MM.1S (cell line): Measurements from ENCODE around the gene TIMM44.

Experiments
- DNase-seq: peaks from one replicate; pipeline ENCODE4 v3.0.0-alpha.2; 2015
- H2AFZ ChIP-seq: fragments of 300-600 bp; sonication (generic); 2 replicates; pipeline ENCODE4 v1.6.0; 2016; ENCODE audit warnings: antibody characterized with exemption, low read length
- H3F3A ChIP-seq: fragments of 300-600 bp; sonication (generic); 2 replicates; pipeline ENCODE4 v1.6.1; 2016; ENCODE audit warnings: mild to moderate bottlenecking, antibody characterized with exemption, low read length, moderate library complexity, mixed read lengths; ENCODE audit not compliant: insufficient read depth
- H3K27ac ChIP-seq: fragments of 300-600 bp; sonication (generic); 2 replicates; pipeline ENCODE4 v1.5.1; 2016; ENCODE audit warnings: mild to moderate bottlenecking, low read length
- H3K27me3 ChIP-seq: fragments of 300-600 bp; sonication (generic); replicated peaks from 2 replicates; pipeline ENCODE4 v1.6.0; 2016; ENCODE audit warnings: low read length; ENCODE audit not compliant: insufficient read depth
- H3K36me3 ChIP-seq: fragments of 300-600 bp; sonication (generic); replicated peaks from 2 replicates; pipeline ENCODE4 v1.6.1; 2016; ENCODE audit warnings: mild to moderate bottlenecking, low read length, mixed read lengths; ENCODE audit not compliant: insufficient read depth
- H3K4me1 ChIP-seq: fragments of 300-600 bp; sonication (generic); 2 replicates; pipeline ENCODE4 v1.6.1; 2016; ENCODE audit warnings: low read length, mixed read lengths
- H3K4me2 ChIP-seq: fragments of 300-600 bp; sonication (generic); 2 replicates; pipeline ENCODE4 v1.6.0; 2016; ENCODE audit warnings: low read depth, low read length
- H3K4me3 ChIP-seq: fragments of 300-600 bp; sonication (generic); 2 replicates; pipeline ENCODE4 v1.5.1; 2016; ENCODE audit warnings: low read length, mixed read lengths
- H3K79me2 ChIP-seq: fragments of 300-600 bp; sonication (generic); 2 replicates; pipeline ENCODE4 v1.6.1; 2016; ENCODE audit warnings: mixed run types, low read length, mixed read lengths
- H3K9ac ChIP-seq: fragments of 300-600 bp; sonication (generic); 2 replicates; pipeline ENCODE4 v1.6.1; 2016; ENCODE audit warnings: low read length, mixed read lengths
- H3K9me2 ChIP-seq: fragments of 300-600 bp; sonication (generic); replicated peaks from 2 replicates; pipeline ENCODE4 v1.6.1; 2016; ENCODE audit warnings: mild to moderate bottlenecking, low read length, mixed read lengths; ENCODE audit not compliant: insufficient read depth
- H3K9me3 ChIP-seq: fragments of 300-600 bp; sonication (generic); replicated peaks from 2 replicates; pipeline ENCODE4 v1.6.1; 2016; ENCODE audit warnings: mild to moderate bottlenecking, low read length, mixed read lengths; ENCODE audit not compliant: insufficient read depth
- H4K20me1 ChIP-seq: fragments of 300-600 bp; sonication (generic); 2 replicates; pipeline ENCODE4 v1.6.1; 2016; ENCODE audit warnings: mild to moderate bottlenecking, low read length, moderate library complexity, mixed read lengths; ENCODE audit not compliant: insufficient read depth
- EZH2 ChIP-seq: fragments of 300-600 bp; sonication (generic); optimal IDR thresholded peaks from 2 replicates; pipeline ENCODE3; 2017; ENCODE audit warnings: low read depth, mild to moderate bottlenecking, antibody characterized with exemption, low read length, mixed read lengths
- EZH2phosphoT487 ChIP-seq: fragments of 300-600 bp; sonication (generic); IDR thresholded peaks from 2 replicates; pipeline ENCODE4 v1.6.1; 2018; ENCODE audit warnings: antibody characterized with exemption, low read length
- TF ChIP-seq, protein P1 (sequence below): fragments of 300-600 bp; sonication (generic); IDR thresholded peaks from 2 replicates; pipeline ENCODE4 v1.5.1; 2016; ENCODE audit warnings: antibody characterized with exemption, low read length, mixed read lengths

Gene TIMM44

DNA sequence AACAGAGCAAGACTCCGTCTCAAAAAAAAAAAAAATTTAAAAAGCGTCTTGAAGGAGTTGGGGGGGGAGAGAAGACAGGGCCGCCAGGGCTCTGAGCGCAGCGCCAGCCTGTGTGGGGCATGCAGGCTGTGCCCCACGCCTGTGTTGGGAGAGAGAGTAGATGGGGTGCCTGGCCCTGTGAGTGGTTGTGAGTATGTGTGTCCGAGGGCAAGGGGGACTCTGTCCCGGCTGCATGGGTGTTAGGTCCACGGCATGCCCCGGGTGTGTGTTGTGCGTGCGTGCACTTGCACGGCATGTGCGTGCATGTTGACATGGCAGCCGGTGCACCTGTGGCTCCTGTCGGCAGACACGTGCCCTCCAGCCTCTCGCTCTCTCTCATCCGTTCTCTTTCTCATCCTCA, 36.3 kb downstream of the TIMM44 start:
- Histone ChIP-seq H3F3A (no peaks in the 10 kb centered on the region), H3K36me3 (no peaks in the 10 kb centered on the region; the same call in 1 of the 2 replicates), H3K4me1 (peaks cover 14% of the 10 kb centered on the region; the same call in 1 of the 2 replicates), H3K4me3 (no peak overlapping the region), H3K9me2 (no peaks in the 10 kb centered on the region), H3K27ac (no peak overlapping the region), H3K27me3 (no peaks in the 10 kb centered on the region; the same call in 1 of the 2 replicates), H3K9ac (no peak overlapping the region), H3K79me2 (peaks cover 60% of the 10 kb centered on the region), H3K9me3 (no peaks in the 10 kb centered on the region), H3K4me2 (no peak overlapping the region), H2AFZ (no peak overlapping the region), H4K20me1 (peaks cover 25% of the 10 kb centered on the region)
- TF ChIP-seq EZH2 (no peak), EZH2phosphoT487 (no peak)
- TF ChIP-seq, protein P1, sequence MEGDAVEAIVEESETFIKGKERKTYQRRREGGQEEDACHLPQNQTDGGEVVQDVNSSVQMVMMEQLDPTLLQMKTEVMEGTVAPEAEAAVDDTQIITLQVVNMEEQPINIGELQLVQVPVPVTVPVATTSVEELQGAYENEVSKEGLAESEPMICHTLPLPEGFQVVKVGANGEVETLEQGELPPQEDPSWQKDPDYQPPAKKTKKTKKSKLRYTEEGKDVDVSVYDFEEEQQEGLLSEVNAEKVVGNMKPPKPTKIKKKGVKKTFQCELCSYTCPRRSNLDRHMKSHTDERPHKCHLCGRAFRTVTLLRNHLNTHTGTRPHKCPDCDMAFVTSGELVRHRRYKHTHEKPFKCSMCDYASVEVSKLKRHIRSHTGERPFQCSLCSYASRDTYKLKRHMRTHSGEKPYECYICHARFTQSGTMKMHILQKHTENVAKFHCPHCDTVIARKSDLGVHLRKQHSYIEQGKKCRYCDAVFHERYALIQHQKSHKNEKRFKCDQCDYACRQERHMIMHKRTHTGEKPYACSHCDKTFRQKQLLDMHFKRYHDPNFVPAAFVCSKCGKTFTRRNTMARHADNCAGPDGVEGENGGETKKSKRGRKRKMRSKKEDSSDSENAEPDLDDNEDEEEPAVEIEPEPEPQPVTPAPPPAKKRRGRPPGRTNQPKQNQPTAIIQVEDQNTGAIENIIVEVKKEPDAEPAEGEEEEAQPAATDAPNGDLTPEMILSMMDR = no peak
- DNase-seq = no peak

GRCh38 chr19:7905859-7906258, 37.6 kb downstream of the TIMM44 start:
- Histone ChIP-seq H3K27ac (no peak overlapping the region), H3K79me2 (peaks cover 60% of the 10 kb centered on the region), H3K36me3 (no peaks in the 10 kb centered on the region; the same call in 1 of the 2 replicates), H3K4me3 (no peak overlapping the region), H3K27me3 (peaks cover under 1% of the 10 kb centered on the region; the same call in 1 of the 2 replicates), H4K20me1 (peaks cover 25% of the 10 kb centered on the region), H3K9me2 (no peaks in the 10 kb centered on the region), H3K4me1 (peaks cover 14% of the 10 kb centered on the region; the same call in 1 of the 2 replicates), H3K4me2 (no peak overlapping the region), H3F3A (no peaks in the 10 kb centered on the region), H3K9ac (no peak overlapping the region), H2AFZ (no peak overlapping the region), H3K9me3 (no peaks in the 10 kb centered on the region)
- TF ChIP-seq EZH2 = no peak
- TF ChIP-seq EZH2phosphoT487 = no peak
- TF ChIP-seq, protein P1 = no peak
- DNase-seq = no peak

DNA sequence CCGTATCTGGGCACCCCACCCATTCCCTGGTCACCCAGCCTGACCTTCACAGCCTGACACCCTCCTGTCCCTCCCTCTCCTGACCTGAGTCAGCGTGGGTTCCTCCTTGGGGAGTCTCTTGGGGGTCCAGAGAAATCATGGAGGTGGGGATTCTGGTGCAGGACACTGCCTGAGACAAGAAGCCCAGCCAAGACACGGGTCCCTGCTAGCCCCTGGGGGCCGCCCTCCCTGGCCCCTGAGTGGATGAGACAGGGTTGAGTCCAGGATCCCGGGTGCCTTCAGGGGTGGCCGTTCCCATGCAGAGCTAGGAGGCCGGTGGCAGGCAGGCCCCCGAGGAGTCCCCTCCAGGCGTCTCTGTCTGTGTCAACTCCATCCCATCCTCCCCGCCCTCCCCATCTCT, 38.2 kb downstream of the TIMM44 start:
- peaks cover 7% of the 10 kb centered on the region; the same call in 1 of the 2 replicates for H3K27me3 ChIP-seq
- no peak overlapping the region for H3K27ac ChIP-seq
- H3K36me3 ChIP-seq = no peaks in the 10 kb centered on the region
- no peaks in the 10 kb centered on the region for H3K9me3 ChIP-seq
- peak overlapping the region; percentile 56; the same call in 1 of the 2 replicates for H3K9ac ChIP-seq
- H3K79me2 ChIP-seq = peaks cover 60% of the 10 kb centered on the region
- no peaks in the 10 kb centered on the region for H3K9me2 ChIP-seq
- TF ChIP-seq, protein P1 = no peak
- no peak for TF ChIP-seq EZH2phosphoT487
- no peak for TF ChIP-seq EZH2
- H3K4me3 ChIP-seq = peak overlapping the region; percentile 75; the same call in 1 of the 2 replicates
- H3K4me1 ChIP-seq = peaks cover 14% of the 10 kb centered on the region; the same call in 1 of the 2 replicates
- peaks cover 20% of the 10 kb centered on the region for H4K20me1 ChIP-seq
- no peaks in the 10 kb centered on the region for H3F3A ChIP-seq
- peak overlapping the region; percentile 94; the same call in 1 of the 2 replicates for H3K4me2 ChIP-seq
- H2AFZ ChIP-seq = no peak overlapping the region
- no peak for DNase-seq
